Activated naive CD4-positive, alpha-beta T cell treated with anti-CD3 and anti-CD28 coated beads, Interleukin-2, amount 10 ng/mL, durations not matched to agents 7 days and 5 days (primary cell): ENCODE results near the gene EDC4.

Experiments used
- CTCF ChIA-PET: fragments of 350-600 bp; sonication (Branson Sonifier 250); formaldehyde crosslinking; loops from one replicate; lab custom pipeline; 2021; ENCODE audit warnings: antibody characterized with exemption; lab: Charles Lee
- DNase-seq: peaks from one replicate; pipeline ENCODE4 v3.0.0-alpha.2; 2020
- H3K27ac Mint-ChIP-seq: one replicate; pipeline ENCODE4 v1.8.0; 2021; ENCODE audit warnings: mild to moderate bottlenecking, moderate library complexity, mixed read lengths
- H3K27me3 Mint-ChIP-seq: one replicate; pipeline ENCODE4 v1.8.0; 2021; ENCODE audit warnings: mild to moderate bottlenecking, mixed read lengths
- H3K36me3 Mint-ChIP-seq: one replicate; pipeline ENCODE4 v1.8.0; 2021; ENCODE audit warnings: mixed read lengths
- H3K4me1 Mint-ChIP-seq: one replicate; pipeline ENCODE4 v1.8.0; 2021; ENCODE audit warnings: mixed read lengths
- H3K4me3 Mint-ChIP-seq: one replicate; pipeline ENCODE4 v1.8.0; 2021; ENCODE audit warnings: mild to moderate bottlenecking, moderate library complexity, mixed read lengths
- H3K9me3 Mint-ChIP-seq: one replicate; pipeline ENCODE4 v1.8.0; 2021; ENCODE audit warnings: mixed read lengths

EDC4 gene

DNA sequence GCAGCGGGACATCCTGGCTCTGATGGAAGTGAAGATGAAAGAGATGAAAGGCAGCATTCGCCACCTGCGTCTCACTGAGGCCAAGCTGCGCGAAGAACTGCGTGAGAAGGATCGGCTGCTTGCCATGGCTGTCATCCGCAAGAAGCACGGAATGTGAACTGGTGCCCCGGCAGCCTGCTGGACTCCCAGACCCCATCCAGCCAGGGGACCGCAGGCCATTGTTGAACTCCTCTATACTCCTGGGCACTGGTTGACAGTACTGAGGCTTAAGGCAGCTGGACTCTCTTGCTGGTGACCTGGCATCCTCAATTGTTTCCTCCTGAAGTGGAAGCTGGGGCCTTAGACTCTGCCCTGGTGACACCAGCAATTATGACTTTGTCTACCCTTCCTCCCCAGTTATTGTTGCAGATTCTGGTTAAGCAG lies 29.5 kb upstream of the EDC4 start:
- H3K36me3 Mint-ChIP-seq: peaks cover 19% of the 10 kb centered on the region
- CTCF ChIA-PET: interaction anchor here (0.8 to 3.9 kb wide), 5 partner anchors 25 to 322 kb away, joined by 3 to 30 read pairs (median 5); partner anchors contain the start of gene EDC4
- peak overlapping the region; percentile 95 for H3K4me3 Mint-ChIP-seq
- H3K27me3 Mint-ChIP-seq: no peaks in the 10 kb centered on the region
- H3K27ac Mint-ChIP-seq: peak overlapping the region; percentile 99
- peaks cover 51% of the 10 kb centered on the region for H3K4me1 Mint-ChIP-seq
- DNase-seq: no peak
- no peaks in the 10 kb centered on the region for H3K9me3 Mint-ChIP-seq

GRCh38 chr16:67844497-67844896 lies 28.4 kb upstream of the EDC4 start:
- no peaks in the 10 kb centered on the region for H3K27me3 Mint-ChIP-seq
- no peak for DNase-seq
- H3K36me3 Mint-ChIP-seq: peaks cover 21% of the 10 kb centered on the region
- H3K9me3 Mint-ChIP-seq: no peaks in the 10 kb centered on the region
- H3K4me3 Mint-ChIP-seq: peak overlapping the region; percentile 95
- peaks cover 57% of the 10 kb centered on the region for H3K4me1 Mint-ChIP-seq
- H3K27ac Mint-ChIP-seq: peak overlapping the region; percentile 99
- CTCF ChIA-PET: interaction anchor here (0.7 to 3.9 kb wide), 6 partner anchors 11 to 172 kb away, joined by 3 to 30 read pairs (median 5); no protein-coding TSS in a partner anchor

DNA sequence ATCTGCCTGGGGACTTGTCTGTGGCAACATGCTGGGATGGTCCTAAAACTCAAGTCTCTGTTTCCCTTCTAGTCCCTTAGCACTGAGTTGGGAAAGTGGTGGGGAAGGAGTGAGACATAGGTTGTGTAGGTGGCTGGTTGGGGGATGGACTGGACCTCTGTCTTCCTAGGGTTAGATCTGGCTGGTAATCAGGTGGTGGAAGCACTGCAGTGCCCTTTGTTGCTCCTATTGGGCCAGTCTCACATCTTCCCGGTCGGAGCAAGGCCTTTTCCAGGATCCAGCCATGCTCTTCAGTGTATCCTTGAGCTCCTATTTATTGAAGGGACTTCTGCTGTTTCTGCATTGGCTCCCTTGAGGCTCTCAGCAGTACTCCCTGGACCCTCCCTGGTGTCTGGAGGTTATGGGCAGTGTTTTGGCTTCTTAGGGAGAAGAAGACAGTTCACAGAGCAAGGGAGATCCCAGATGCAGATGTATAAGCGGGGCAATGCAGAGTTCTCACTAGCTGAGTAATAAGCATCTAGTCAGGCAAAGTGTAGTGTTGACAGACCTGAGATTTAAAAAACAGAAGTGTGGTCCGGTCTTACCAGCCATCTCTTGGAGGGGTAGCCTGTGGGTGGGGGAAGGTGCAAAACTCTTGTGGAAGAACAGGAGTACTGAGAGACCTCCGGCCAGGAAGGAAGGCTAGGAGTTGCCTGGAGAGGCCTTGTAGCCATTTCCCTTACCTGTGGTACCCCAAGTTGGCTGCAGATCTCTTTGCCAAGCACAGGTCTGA lies 27.4 kb upstream of the EDC4 start:
- peak overlapping the region; percentile 95 for H3K4me3 Mint-ChIP-seq
- peak overlapping the region; percentile 86 for H3K27ac Mint-ChIP-seq
- H3K27me3 Mint-ChIP-seq: no peaks in the 10 kb centered on the region
- DNase-seq: no peak
- CTCF ChIA-PET: interaction anchor here (0.7 to 3.9 kb wide), 3 partner anchors 10 to 30 kb away, joined by 3 to 30 read pairs (median 6); no protein-coding TSS in a partner anchor
- peaks cover 62% of the 10 kb centered on the region for H3K4me1 Mint-ChIP-seq
- peaks cover 21% of the 10 kb centered on the region for H3K36me3 Mint-ChIP-seq
- H3K9me3 Mint-ChIP-seq: no peaks in the 10 kb centered on the region

GRCh38 chr16:67846063-67846319 lies 26.9 kb upstream of the EDC4 start:
- CTCF ChIA-PET: interaction anchor here (0.7 to 3.9 kb wide), 2 partner anchors 28 to 30 kb away, joined by 4 to 30 read pairs; no protein-coding TSS in a partner anchor
- H3K9me3 Mint-ChIP-seq: no peaks in the 10 kb centered on the region
- H3K27me3 Mint-ChIP-seq: no peaks in the 10 kb centered on the region
- H3K4me1 Mint-ChIP-seq: peaks cover 62% of the 10 kb centered on the region
- peaks cover 21% of the 10 kb centered on the region for H3K36me3 Mint-ChIP-seq
- H3K4me3 Mint-ChIP-seq: peak overlapping the region; percentile 95
- DNase-seq: no peak
- H3K27ac Mint-ChIP-seq: peak overlapping the region; percentile 86

DNA sequence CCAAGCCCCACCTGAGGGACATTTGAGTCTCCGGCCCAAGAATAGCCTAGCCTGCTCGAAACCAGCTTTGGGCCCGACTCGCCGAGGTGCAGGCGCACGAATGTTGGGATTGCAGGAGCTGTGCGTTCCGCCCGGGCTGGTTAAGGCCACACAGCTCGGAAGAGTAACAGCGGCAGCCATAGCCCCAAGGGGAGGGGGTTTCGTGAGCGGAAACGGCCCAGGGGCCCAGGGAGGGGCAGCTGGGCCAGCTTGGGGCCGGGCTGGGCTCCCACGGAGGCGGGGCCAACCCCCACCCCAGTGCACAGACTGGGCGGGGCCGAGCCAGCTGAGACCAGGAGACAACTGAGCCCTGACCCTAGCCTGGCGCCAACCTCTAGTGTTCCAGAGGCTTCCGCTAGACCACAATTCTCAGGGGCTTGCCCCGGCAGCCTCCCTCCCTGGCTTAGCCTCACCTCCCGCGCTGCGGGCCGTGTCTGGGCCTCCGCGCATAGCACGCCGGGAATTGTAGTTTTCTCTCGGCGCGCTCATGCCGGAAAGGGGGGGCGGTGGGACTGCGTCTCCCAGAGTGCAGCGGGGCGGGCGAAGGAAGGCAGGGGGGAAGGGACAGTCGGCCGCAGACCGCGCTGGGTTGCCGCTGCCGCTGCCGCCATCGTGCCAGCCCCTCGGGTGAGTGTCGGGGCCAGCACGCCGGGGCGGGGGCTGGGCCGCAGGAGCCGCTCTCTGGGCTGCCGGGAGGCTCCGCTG lies 26.4 kb upstream of the EDC4 start, which contains the start of gene NUTF2:
TSS of gene NUTF2 (plus strand) at position 614 of the 744 bp plus-strand sequence. CDS start 18,198 bp downstream, outside the sequence.
- H3K27ac Mint-ChIP-seq: peak within 1 kb of the TSS; percentile 88
- peak within 1 kb of the TSS; percentile 95 for H3K4me3 Mint-ChIP-seq
- peaks cover 21% of the 10 kb centered on the region for H3K36me3 Mint-ChIP-seq
- peak; percentile 97 for DNase-seq
- peaks cover 59% of the 10 kb centered on the region for H3K4me1 Mint-ChIP-seq
- no peaks in the 10 kb centered on the region for H3K27me3 Mint-ChIP-seq
- CTCF ChIA-PET: interaction anchor here (0.7 to 3.9 kb wide), 2 partner anchors 27 to 31 kb away, joined by 4 to 30 read pairs; no protein-coding TSS in a partner anchor
- H3K9me3 Mint-ChIP-seq: no peaks in the 10 kb centered on the region

- peak within 1 kb of the TSS; percentile 95 for H3K4me3 Mint-ChIP-seq
- H3K36me3 Mint-ChIP-seq: peaks cover 21% of the 10 kb centered on the region
- H3K4me1 Mint-ChIP-seq: peaks cover 55% of the 10 kb centered on the region
Observed at GRCh38 chr16:67847064-67847861, 25.6 kb upstream of the EDC4 start, which contains the start of gene CENPT. TSS of gene CENPT (minus strand) at chr16:67847693. CDS start at chr16:67833859, 13,834 bp downstream.

GRCh38 chr16:67848118-67848517 lies 24.7 kb upstream of the EDC4 start:
- no peaks in the 10 kb centered on the region for H3K9me3 Mint-ChIP-seq
- H3K27me3 Mint-ChIP-seq: no peaks in the 10 kb centered on the region
- CTCF ChIA-PET: interaction anchor here (0.5 to 1.4 kb wide), 5 partner anchors 12 to 176 kb away, joined by 3 read pairs; no protein-coding TSS in a partner anchor
- no peak overlapping the region for H3K27ac Mint-ChIP-seq
- peak overlapping the region; percentile 92 for H3K4me3 Mint-ChIP-seq
- no peak for DNase-seq
- H3K4me1 Mint-ChIP-seq: peaks cover 49% of the 10 kb centered on the region
- H3K36me3 Mint-ChIP-seq: peaks cover 21% of the 10 kb centered on the region

More at GRCh38 chr16:67847064-67847861, 25.6 kb upstream of the EDC4 start, which contains the start of gene CENPT:
- peak; percentile 76 for DNase-seq
- H3K27me3 Mint-ChIP-seq: no peaks in the 10 kb centered on the region
- CTCF ChIA-PET: interaction anchor here (1.2 kb wide), 2 partner anchors 31 to 175 kb away, joined by 3 read pairs; no protein-coding TSS in a partner anchor
- H3K9me3 Mint-ChIP-seq: no peaks in the 10 kb centered on the region
- peak within 1 kb of the TSS; percentile 88 for H3K27ac Mint-ChIP-seq

DNA sequence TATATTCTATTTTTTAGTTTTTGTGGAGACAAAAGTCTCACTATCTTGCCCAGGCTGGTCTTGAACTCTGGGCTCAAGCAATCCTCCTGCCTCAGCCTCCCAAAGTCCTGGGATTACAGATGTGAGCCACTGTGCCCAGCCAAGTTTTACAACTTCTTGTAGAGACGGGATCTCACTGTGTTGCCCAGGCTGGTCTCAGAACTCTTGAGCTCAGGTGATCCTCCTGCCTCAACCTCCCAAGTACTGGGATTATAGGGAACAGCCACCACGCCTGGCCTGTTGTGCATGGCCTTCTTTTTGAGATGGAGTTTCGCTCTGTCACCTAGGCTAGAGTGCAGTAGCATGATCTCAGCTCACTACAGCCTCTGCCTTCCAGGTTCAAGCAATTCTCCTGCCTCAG lies 19.2 kb upstream of the EDC4 start:
- H3K36me3 Mint-ChIP-seq: peaks cover 2% of the 10 kb centered on the region
- H3K27me3 Mint-ChIP-seq: no peaks in the 10 kb centered on the region
- H3K4me1 Mint-ChIP-seq: peaks cover 19% of the 10 kb centered on the region
- DNase-seq: no peak
- H3K27ac Mint-ChIP-seq: no peak overlapping the region
- H3K9me3 Mint-ChIP-seq: no peaks in the 10 kb centered on the region
- CTCF ChIA-PET: no interaction called here
- no peak overlapping the region for H3K4me3 Mint-ChIP-seq

- CTCF ChIA-PET: interaction anchor here (1.0 to 2.0 kb wide), 2 partner anchors 11 to 28 kb away, joined by 3 to 6 read pairs; no protein-coding TSS in a partner anchor
- H3K36me3 Mint-ChIP-seq: peaks cover 1% of the 10 kb centered on the region
- DNase-seq: no peak
- no peaks in the 10 kb centered on the region for H3K9me3 Mint-ChIP-seq
- H3K27ac Mint-ChIP-seq: no peak overlapping the region
- peaks cover 10% of the 10 kb centered on the region for H3K4me1 Mint-ChIP-seq
- no peaks in the 10 kb centered on the region for H3K27me3 Mint-ChIP-seq
- H3K4me3 Mint-ChIP-seq: no peak overlapping the region
Observed at GRCh38 chr16:67855789-67856188, 17.1 kb upstream of the EDC4 start.

DNA sequence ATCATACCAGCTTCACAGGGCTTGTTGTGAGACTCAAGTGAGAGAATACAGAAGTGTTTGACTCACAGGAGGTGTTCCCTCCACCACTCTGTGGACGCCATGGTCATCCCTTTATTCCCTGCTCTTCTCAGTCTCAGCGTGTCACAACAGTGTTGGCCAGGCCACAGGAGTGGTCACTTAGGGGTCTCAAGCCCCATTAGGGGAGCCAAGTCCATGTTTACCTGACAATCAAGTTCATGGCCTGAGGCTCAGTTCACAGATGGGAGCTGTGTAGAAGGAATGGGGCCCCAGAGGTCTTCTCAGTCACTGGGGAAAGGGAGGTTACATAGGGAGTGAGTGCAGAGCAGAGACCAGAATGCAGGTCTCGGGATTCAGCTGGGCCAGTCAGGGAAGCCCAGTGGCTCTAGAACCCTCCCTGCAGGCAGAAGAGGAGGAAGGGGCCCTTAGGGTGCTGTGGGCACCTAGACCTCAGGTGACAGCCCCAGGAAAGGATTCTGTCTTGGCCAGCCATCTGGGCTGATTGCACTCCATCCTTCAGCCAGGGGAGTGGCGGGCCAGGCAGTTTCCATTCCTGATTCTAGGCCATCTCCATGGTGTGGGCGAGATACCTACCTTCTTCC lies 15.8 kb upstream of the EDC4 start:
- Mint-ChIP-seq H3K4me3 (no peak overlapping the region), H3K27me3 (no peaks in the 10 kb centered on the region), H3K9me3 (no peaks in the 10 kb centered on the region)

GRCh38 chr16:67857547-67858233 lies 15.2 kb upstream of the EDC4 start:
- DNase-seq: no peak
- CTCF ChIA-PET: interaction anchor here (0.9 to 1.2 kb wide), 2 partner anchors 26 to 42 kb away, joined by 3 to 6 read pairs; partner anchors contain the start of gene NRN1L
- H3K27ac Mint-ChIP-seq: no peak overlapping the region
- H3K27me3 Mint-ChIP-seq: no peaks in the 10 kb centered on the region
- peaks cover 10% of the 10 kb centered on the region for H3K4me1 Mint-ChIP-seq
- no peaks in the 10 kb centered on the region for H3K9me3 Mint-ChIP-seq
- H3K36me3 Mint-ChIP-seq: peaks cover 6% of the 10 kb centered on the region
- H3K4me3 Mint-ChIP-seq: no peak overlapping the region

More for the DNA sequence above, 15.8 kb upstream of the EDC4 start:
- peaks cover 6% of the 10 kb centered on the region for H3K36me3 Mint-ChIP-seq
- CTCF ChIA-PET: interaction anchor here (0.9 to 2.0 kb wide), 3 partner anchors 12 to 41 kb away, joined by 3 to 6 read pairs (median 6); partner anchors contain the start of gene NRN1L
- peak overlapping the region; percentile 20 for H3K27ac Mint-ChIP-seq
- DNase-seq: no peak
- peaks cover 10% of the 10 kb centered on the region for H3K4me1 Mint-ChIP-seq

DNA sequence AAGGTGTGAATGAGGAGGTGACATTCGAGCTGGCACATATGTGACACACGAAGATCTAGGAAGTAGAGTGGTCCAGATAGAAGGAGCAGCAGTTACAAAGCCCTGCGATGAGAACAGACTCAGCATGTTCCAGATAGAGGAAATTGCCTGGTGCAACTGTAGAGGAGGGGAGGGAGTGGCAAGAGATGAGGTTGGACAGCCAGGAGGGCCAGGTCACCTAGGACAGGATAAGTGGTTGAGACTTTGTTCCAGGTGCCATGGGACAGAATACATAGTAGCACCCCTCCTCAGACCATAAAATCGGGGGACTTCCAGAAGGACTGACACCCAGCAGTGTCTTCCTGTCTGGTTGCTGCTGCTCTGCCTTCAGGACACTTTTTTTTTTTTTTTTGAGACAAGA lies 14.4 kb upstream of the EDC4 start:
- CTCF ChIA-PET: interaction anchor here (0.7 to 1.2 kb wide), 2 partner anchors 26 to 43 kb away, joined by 4 to 6 read pairs; no protein-coding TSS in a partner anchor
- Mint-ChIP-seq H3K27me3 (no peaks in the 10 kb centered on the region), H3K9me3 (no peaks in the 10 kb centered on the region), H3K27ac (no peak overlapping the region), H3K36me3 (peaks cover 6% of the 10 kb centered on the region), H3K4me1 (peaks cover 10% of the 10 kb centered on the region), H3K4me3 (no peak overlapping the region)
- DNase-seq: no peak
